ENCODE data around the gene SAMD4A. TPM values are rescaled to one million over a fixed set of nuclear protein-coding genes. Genes with fewer than 3 reads are reported as not detected.

SAMD4A gene
- total and polyA plus RNA-seq, 8 donors = 2.9 to 12.2 (median 9.4) TPM

- no peak for ATAC-seq
- Histone ChIP-seq H3K4me1 (no peaks in the 10 kb centered on the region), H3K27ac (no peak overlapping the region), H3K27me3 (no peaks in the 10 kb centered on the region), H3K36me3 (no peaks in the 10 kb centered on the region), H3K9me3 (no peaks in the 10 kb centered on the region), H3K4me3 (no peak overlapping the region)
- DNase-seq = no peak
- intact Hi-C loops (cut with DNase I) = no loop called here
- FAIRE-seq = no peak
- TF ChIP-seq CTCF (IDR thresholded peaks at IDR 0.05) = no peak
- WGBS, 2 donors = 59 to 60% methylated on average over 4 of the region's 4 CpGs
Observed at GRCh38 chr14:54660604-54661111, 93.7 kb downstream of the SAMD4A start.

- TF ChIP-seq CTCF (IDR thresholded peaks at IDR 0.05) = no peak
- H3K27ac ChIP-seq = no peak overlapping the region
- H3K9me3 ChIP-seq = no peaks in the 10 kb centered on the region
- DNase-seq = no peak
- intact Hi-C loops (cut with DNase I) = no loop called here
- 68 to 71% methylated on average over 7 of the region's 7 CpGs for WGBS, 2 donors
- no peaks in the 10 kb centered on the region for H3K36me3 ChIP-seq
- H3K4me3 ChIP-seq = no peak overlapping the region
- ATAC-seq = no peak
- no peak for FAIRE-seq
- no peaks in the 10 kb centered on the region for H3K27me3 ChIP-seq
- no peaks in the 10 kb centered on the region for H3K4me1 ChIP-seq
Observed at GRCh38 chr14:54662491-54663133, 95.7 kb downstream of the SAMD4A start.

GRCh38 chr14:54664961-54665360 is 98.0 kb downstream of the SAMD4A start:
- no peak for TF ChIP-seq CTCF (IDR thresholded peaks at IDR 0.05)
- H3K27ac ChIP-seq = no peak overlapping the region
- intact Hi-C loops (cut with DNase I) = no loop called here
- WGBS, 2 donors = 75 to 87% methylated on average over 2 of the region's 2 CpGs
- FAIRE-seq = no peak
- no peak for DNase-seq
- no peaks in the 10 kb centered on the region for H3K27me3 ChIP-seq
- no peaks in the 10 kb centered on the region for H3K36me3 ChIP-seq
- ATAC-seq = no peak
- H3K4me1 ChIP-seq = no peaks in the 10 kb centered on the region
- no peak overlapping the region for H3K4me3 ChIP-seq
- no peaks in the 10 kb centered on the region for H3K9me3 ChIP-seq

GRCh38 chr14:54665946-54666345 is 99.0 kb downstream of the SAMD4A start:
- Histone ChIP-seq H3K27ac (no peak overlapping the region), H3K9me3 (no peaks in the 10 kb centered on the region), H3K27me3 (no peaks in the 10 kb centered on the region), H3K4me3 (no peak overlapping the region), H3K4me1 (no peaks in the 10 kb centered on the region), H3K36me3 (no peaks in the 10 kb centered on the region)
- no peak for ATAC-seq
- FAIRE-seq = no peak
- 88 to 100% methylated on average over 1 of the region's 1 CpG for WGBS, 2 donors
- TF ChIP-seq CTCF (IDR thresholded peaks at IDR 0.05) = no peak
- intact Hi-C loops (cut with DNase I) = no loop called here
- no peak for DNase-seq

GRCh38 chr14:54667026-54667744 is 100.3 kb downstream of the SAMD4A start:
- DNase-seq (no peak), FAIRE-seq (no peak), ATAC-seq (no peak)
- no peak for TF ChIP-seq CTCF (IDR thresholded peaks at IDR 0.05)
- no peaks in the 10 kb centered on the region for H3K9me3 ChIP-seq
- H3K27ac ChIP-seq = no peak overlapping the region
- H3K4me3 ChIP-seq = no peak overlapping the region
- no peaks in the 10 kb centered on the region for H3K4me1 ChIP-seq
- H3K36me3 ChIP-seq = no peaks in the 10 kb centered on the region
- WGBS, 2 donors = 86 to 93% methylated on average over 4 of the region's 4 CpGs
- H3K27me3 ChIP-seq = no peaks in the 10 kb centered on the region
- intact Hi-C loops (cut with DNase I) = no loop called here
